LoVo (cell line): ENCODE measurements around the gene RSPH6A.
"Not testable (repeated sequence)": the region's sequence is repeated elsewhere in the genome, so short reads cannot be mapped to it uniquely, and the experiment has no call there.

ENCODE experiments used
- DNase-seq: peaks from one replicate; pipeline ENCODE4 v3.0.0-alpha.2; 2016; ENCODE audit warnings: low spot score

RSPH6A gene

DNA sequence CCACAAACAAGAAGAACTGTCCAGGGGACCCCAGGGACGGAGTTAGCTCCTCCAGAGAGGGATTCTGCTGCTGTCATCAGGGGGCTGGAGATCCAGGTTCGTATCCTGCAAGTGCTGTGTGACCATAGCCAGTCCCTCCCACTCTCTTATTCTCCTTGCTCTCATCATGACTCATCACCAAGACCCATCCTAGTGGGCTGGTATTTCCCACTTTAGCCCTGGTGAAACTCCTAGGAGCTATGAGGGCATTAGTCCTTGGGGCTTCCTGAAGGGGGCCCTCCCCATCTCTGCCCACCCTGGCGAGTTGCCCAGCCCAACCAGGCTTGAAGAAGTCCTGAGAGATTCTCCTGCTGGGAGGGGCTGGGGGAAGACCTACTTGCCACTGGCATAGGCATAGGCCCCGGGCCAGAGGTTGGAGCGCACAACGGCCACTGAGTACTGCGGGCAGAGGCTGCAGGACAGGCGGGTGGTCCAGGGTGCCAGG, 15.0 kb downstream of the RSPH6A start:
- no peak for DNase-seq

DNA sequence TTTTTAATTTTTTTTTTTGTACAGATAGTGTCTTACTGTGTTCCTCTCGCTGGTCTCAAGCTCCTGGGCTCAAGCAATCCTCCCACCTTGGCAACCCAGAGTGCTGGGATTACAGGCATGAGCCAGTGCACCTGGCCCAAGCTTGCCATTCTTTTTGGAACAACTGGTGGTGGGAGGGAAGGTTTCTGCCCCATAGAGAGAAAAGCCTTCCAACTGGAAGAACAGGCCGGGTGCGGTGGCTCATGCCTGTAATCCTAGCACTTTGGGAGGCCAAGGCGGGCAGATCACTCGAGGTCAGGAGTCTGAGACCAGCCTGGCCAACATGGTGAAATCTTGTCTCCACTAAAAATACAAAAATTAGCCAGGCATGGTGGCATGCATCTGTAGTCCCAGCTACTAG, 15.6 kb downstream of the RSPH6A start:
- DNase-seq = not testable (repeated sequence)

DNA sequence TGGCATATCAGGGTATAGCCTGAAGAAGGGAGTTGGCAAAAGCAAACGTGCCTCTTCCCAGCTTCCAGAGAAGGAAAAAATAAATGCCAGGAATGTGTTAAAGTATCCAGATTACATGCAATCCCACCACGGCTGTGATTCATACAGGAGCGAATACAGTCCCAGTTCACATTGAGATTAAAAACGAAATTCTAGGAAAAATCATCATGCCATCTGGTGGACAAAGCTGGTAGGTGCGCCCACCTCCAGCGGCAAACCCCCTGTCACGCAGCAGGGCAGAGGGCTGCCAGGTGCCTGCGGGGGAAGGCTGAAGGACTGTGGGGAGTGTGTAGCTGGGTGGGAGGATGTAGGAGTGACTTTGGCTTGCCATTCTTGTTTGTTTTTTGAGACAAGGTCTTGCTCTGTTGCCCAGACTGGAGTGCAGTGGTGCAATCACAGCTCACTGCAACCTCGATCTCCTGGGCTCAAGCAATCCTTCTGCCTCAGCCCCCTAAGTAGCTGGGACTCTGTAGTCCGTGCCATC, 16.1 kb downstream of the RSPH6A start:
- DNase-seq = peak; percentile 60

DNA sequence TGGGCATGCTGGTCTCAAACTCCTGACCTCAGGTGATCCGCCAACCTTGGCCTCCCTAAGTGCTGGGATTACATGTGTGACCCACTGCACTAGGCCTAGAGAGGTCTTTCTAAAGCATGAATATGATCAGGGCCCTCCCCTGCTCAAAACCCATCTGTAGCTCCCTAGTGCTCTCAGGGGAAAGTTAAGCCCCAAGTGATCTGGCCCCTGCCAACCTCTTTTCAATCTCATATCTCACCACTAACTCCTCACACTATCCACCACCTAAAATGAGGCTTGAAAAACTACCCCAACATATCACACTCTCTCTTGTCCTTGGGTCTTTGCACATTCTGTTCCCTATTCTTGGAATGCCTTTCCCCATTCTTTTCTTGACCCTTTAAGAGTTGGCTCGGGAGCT, 20.5 kb downstream of the RSPH6A start:
- no peak for DNase-seq

DNA sequence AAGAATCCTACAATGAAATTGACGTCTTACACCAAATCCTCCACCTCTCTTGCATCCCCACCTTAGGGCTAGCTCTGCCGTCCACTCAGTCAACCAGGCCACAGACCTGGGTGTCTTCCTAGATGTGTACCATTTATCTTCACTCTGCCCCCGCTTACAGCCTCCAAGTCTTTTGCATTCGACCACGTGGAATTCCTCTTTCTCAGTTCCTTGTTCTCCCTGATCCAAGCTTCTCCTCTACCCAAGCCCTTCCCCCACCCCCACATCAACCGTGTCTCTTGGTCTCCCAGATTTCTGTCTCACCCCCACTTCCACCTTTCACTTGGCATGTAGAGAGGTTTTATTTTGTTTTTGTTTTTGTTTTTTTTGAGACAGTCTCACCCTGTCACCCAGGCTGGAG, 21.2 kb downstream of the RSPH6A start:
- DNase-seq = no peak

DNA sequence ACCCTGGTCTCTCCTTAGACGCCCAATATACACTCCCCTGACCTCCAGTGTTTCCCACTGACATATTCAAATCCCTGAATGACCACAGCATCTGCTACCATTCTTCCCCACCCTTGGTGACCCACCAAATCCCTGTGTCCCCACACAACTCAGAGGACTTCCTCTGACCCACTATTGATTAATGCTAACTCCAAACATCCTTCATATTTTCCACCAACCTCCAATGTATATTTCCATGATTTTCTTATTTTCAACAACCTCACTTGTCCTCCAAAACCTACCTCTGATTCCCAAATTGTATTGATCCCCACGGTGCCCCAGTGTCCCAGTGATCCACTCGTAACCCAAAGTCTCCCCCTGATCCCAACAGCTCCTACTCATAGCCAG, 21.9 kb downstream of the RSPH6A start:
- no peak for DNase-seq

DNA sequence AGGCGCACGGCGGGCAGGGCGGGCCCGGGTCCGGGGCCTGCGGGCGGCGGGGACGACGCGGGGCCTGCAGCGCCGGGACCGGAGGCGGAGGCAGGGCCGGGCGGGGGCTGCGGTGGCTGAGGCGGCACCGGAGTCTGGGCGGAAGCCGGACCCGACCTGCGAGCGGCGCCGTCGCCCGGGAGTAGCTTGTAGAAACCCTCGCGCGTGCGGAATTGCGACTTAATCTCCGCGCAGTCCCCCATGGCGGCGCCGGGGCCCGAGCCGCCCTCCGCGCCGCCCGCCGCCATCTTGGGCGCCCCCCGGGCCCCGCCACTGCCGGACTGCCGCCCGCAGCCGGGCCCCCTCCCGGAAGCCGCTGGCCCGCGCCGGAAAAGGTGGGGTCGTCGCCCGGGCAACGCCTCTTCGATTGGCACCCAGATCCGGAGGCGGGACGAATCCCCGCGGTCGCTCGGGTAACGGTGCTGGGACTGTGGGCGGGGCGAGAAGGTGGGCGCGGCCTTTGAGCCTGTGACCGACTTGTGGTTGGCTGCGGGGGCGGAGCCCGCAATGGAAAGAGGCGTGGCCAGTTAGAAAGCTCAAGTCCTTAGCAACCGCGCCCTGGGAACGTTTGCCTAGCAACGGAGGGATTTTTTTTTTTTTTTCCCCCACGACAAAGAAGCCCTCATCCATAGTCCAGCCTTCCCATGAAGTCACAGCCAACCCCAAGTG, 22.5 kb downstream of the RSPH6A start, which contains the start of gene DMWD:
Gene DMWD (minus strand): TSS at position 376 of the 708 bp plus-strand sequence. CDS start 89 bp downstream, at position 287.
- DNase-seq = peak; percentile 99

DNA sequence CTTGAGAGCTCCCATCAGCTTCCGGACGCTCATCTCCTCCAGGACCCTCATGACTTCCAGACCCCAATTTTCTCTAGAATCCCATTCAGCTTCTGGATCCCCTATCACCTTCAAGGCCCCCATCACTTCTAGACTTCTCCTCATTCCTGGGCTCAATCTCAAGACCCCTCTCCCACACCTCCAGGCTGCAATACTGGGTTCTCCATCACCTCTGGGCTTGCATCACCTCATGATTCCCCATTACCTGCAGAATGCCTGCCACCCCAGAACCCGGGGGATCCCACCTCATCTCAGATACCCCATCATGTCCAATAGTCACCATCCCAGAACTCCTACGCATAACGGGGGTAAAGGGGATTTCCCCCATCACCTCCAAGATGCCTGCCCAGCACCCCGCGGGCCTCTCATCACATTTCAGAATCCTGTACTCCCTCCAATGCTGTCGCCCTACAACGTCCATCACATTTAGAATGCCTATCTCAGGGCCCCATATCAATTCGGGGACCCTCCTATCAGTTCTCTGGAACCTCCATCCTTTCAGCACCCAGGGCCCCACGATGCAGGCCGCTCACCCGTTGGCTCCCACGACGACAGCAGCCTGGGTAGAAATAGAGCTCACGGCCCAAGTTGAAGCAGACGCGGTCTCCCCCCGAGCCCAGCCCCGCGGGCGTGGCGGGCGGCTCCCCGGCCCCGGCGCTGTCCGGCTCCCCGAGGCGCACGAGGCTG, 23.2 kb downstream of the RSPH6A start:
- no peak for DNase-seq

DNA sequence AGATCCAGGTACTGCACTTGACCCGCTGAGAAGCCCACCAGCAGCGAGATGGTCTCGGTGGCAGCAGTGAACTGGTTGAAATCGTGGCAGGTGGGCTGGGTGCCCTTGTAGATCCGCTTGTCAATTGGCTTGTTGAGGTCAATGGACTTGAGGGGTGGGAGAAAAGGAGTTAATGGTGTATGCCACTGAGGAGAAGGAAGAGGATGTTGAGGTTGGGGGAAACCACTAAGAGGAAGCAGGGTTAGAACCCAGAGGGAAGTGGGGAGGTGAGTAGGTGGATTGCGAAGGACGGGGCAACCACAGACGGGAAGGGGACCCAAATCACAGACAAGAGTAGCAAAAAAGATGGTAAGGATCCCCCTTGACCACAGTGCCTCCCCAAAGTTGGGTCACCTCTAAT, 24.2 kb downstream of the RSPH6A start:
- no peak for DNase-seq

DNA sequence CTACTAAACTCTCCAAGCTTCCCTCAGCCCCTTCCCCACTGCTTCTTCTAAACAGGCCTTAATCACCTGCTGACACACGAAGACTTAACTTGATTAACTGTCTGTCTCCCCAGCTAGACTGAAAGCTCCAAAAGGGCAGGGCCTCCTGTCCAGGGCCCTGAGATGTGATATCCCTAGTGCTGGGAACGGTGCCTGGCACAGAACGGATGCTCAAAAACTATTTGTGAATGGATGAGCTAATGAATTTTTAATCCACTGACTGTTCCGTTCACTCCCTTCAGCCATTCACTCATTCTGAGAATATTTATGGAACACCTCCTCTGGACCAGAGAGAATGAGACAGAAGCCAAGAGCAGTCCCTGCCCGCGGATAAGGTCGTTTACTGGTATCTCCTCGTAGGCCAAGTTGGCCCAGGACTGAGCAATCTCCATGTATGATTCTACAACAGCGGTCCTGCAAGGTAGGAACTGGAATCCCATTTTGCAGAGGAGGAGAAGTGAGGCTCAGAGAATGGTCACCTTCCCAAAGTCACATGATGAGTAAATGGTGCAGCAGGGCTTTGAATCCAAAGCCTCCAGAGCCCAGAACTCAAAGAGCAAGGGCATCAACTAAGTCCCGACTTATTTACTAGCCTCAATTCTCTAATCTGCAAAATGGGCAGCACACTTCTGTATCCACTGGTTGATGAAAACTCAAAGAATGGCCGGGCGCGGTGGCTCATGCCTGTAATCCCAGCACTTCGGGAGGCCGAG, 25.9 kb downstream of the RSPH6A start:
- DNase-seq = no peak

DNA sequence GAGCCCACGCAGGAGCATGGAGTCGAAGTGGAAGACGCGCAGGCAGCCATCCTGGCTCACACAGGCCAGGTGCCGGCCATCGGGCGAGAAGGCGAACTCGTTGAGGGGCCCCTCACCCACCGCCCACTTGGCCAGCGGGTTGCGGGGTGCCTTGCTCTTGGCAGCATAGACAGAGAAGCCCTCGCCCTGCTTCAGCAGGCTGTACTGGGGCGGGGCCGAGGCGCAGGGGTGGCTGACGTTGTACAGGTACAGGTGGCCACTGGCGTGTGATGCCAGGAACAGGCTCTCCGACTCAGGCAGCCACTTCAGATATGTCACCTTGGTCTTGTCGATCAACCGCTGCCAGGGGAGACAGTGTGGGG, 28.6 kb downstream of the RSPH6A start:
- DNase-seq = no peak

DNA sequence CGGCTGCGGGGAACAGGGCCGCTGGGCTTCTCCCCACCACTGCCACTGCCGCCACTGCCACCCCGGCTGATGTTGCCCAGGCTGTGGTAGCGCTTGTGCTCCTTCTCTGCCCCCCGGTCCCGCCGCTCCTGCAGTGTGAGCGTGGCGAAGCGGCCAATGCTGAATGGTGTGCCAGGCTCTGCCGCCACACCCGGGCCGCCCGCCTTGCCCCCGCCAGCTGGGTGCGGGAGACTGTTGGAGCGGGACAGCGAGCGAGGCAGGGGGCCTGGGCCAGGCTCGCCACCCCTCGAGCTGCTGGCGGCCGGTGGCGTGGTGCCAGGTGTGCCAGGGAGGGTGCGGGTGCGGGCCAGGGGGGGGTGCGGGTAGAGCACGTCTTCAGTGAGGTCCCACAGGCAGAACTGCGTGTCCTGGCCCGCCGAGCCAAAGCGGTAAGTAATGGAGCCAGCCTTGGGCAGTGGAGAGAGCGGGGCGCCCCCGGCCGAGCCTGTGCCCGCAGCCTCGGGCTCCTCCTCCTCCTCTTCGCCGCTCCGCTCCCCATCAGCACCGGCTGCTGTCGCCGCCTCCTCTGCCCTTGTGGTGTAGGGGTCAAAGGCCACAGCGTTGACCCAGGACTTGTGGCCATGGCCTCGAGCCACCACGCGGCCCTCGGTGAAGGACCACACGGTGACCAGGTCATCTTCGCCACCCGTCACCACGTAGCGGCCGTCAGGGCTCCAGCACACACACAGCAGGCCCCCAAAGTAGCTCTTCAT, 29.2 kb downstream of the RSPH6A start:
- no peak for DNase-seq

DNA sequence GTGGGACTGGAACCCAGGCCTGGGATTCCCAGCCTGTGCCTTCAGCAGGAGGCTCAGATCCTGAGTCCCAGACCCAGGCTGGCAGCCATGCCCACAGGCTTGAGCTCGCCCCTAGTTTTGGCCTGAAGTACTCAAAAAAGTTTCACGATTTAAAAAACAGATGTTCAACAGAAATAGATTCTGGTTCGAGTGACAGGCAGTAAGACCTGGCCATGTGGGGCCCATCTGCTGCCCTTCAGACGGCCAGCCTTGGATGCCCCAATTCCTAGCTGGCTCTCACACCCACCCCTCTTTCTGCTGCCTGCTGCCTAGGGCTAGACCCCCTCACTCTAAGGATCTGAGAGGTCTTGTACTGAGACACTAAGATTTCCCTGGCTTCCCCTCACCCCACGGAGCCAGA, 30.0 kb downstream of the RSPH6A start:
- no peak for DNase-seq

DNA sequence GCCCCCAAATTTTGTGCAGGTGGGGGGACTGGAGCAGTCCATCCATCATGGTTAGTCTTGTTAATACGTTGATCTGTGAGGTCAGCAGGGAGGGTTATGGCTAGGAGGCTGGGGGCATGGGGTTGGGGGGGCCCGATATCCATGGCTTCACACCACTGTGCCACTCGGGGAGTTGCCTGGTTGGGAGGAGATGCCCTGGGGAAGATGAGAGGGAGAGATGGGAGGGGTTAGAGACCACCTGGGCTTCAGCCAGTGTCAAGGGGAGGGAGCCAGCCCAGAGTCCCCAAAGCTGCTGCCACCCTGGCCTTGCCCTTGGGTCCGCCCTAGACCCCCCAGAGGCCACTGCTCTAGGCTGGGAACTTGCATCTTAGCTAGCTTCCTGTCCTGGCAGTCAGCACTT, 31.0 kb downstream of the RSPH6A start:
- DNase-seq = no peak

DNA sequence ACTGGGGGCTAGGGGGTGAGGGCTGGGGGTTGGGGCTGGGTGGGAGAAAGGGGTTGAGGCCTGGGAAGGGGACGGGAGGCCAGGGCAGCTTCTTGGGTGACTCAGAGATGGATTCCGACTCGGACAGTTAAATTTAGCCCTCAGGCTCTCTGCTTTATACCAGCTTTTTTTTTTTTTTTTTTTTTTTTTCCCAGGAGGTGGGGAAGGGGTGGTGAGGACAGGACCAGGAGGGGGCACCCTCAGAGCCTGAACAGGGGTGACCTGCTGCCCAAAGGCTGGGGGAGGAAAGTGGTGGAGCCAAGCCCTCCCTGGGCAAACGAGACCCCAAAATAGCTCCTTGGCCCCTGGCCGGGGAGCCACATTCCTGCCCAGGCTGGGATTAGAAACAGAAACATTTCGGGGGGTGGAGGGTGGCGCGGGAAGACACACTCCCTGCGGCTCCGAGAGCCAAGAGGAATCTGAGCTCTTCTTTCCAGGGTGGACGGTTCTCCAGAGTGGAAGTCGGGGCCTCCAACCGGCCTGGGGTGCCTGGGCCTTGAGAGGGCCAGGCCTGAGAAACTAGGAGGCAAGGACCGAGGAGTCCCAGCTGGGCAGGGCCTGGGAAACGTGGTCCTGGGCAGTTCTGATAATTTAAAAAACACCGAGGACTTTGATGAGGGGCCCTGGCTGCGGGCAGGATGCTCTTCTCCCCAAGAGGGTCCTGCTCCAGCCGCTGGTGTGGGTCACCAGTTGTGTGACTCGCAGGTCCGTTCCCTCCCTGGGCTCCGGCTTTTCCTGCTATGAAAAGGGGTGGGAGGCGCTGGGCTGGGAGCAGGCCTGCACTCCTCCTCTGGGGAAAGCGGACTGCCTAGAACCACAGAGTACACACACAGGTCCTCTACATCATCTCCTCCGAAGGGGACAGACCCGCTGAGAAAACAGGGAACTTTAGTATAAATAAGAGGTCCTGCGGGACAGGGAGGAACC, 32.0 kb downstream of the RSPH6A start:
- DNase-seq = no peak

DNA sequence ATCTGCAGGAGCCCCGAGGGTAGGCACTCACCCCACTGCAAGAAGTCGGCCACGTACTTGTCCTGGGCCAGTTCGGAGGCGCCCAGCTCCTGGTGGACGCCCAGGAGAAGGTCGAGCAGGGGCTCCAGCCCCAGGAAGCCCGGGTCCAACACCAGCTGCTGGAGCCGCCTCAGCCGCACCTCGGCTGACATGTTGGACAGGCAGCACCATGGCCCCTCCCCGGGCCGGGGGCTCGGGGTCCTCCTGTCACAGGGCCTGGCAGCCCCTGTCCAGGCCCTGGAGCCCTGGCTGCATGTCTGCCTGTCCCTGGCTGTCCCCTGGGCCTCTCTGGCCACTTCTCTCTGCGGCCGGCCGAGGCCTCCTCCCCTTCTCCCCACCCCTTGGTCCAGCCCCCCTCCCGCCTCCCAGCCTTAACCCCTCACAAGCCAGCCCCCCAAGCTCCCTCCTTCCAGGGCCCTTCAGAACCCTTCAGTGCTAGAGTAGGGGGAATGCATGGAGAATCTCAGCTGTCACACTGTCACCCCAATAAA, 32.9 kb downstream of the RSPH6A start, which contains the start of gene DMPK:
Gene DMPK (minus strand): TSS at position 329 of the 530 bp plus-strand sequence. CDS start 138 bp downstream, at position 191.
- DNase-seq = no peak

DNA sequence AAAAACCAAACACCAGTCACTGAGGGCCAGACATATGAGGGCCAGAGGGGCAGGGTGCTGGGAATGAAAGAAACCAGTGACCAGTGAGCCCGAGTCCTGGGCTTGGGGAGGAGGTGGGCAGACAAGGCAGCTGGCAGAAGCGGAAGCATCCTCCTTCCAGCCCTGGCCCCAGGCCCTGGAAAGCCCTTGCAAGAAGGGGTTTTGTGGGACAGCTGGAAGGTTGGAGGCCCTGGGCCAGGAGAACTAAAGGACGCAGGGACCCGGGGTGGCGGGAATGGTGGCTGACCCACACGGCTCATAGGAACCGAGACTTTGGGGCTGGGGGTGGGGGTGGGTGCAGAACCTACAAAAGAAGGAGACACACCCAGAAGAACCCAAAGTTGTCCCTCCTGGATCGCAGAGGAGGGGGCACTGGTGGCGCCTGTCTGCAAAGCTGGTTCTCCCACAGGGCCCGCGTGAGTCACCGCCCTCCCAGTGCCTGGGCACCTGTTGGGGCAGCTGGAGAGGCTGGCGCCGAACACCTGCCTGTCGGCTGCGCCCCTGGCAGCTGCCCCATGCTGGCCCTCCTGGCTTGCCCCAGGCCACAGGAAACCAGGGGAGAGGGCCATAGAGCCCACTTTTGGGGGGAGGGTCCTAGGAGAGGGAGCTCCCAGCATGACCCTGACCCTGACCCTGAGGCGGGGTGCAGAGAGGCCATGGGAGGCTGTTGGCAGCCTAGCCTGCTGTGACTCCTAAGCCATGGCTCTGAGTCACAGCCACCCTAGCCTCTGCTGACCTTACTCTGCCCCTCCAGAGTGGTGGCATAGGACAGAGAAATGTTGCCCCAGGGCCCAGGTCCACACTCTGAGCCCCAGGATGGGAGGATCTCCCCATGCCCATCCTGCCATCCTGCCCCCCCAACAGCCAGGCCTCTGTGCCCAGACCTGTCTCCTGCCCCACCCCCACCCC, 33.6 kb downstream of the RSPH6A start:
- no peak for DNase-seq

DNA sequence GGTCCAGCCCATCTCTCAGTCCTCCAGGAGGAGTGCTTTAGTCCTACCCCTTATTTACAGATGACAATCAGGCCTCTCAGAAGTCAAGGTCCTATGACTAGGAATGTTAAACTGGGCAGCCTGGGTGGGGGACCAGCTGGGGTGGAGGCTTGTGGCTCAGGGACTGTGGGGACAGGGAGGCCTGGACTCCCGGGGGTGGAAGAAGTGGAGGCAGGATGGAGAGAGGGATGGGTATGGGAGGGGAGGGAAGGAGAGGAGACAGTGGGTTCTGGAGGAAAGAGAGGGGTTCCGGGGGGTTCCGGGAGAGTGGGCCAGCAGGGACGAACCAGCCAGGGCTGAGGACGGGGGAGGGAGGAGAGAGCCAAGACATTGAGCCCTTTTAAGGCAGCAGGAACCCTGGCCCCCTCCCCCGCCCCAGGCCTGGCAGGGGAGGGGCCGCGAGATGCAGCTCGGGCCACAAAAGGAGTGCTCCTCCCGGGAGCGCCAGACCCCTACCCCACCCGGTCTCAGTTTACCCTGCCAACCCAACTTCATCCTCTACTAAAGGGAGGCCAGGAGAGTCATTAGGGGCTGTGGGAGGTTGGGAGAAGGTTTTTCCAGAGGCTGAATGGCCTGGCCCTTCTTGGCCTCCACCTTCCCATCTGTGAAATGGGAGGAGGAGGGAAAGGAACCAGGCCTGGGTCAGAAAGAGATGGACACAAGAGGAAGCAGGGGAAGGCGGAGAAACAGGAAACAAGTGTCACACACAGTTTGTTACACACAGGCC, 34.5 kb downstream of the RSPH6A start:
- DNase-seq = no peak

DNA sequence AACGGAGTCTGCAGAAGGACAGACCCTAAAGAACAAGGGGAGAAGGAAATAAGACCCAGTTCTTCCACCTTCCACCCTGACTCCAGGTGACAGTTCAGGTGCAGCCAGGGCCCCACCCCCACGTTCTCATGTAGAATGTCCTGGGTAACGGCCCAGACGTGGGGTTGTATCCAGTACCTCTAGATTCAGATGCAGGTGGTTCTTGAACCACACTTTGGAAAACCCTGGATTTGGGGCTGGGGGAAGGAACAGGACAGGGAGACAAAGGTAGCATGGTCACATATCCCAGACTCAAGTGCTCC, 35.0 kb downstream of the RSPH6A start:
- no peak for DNase-seq
